ENCODE measurements around the gene LSM7.

DNA sequence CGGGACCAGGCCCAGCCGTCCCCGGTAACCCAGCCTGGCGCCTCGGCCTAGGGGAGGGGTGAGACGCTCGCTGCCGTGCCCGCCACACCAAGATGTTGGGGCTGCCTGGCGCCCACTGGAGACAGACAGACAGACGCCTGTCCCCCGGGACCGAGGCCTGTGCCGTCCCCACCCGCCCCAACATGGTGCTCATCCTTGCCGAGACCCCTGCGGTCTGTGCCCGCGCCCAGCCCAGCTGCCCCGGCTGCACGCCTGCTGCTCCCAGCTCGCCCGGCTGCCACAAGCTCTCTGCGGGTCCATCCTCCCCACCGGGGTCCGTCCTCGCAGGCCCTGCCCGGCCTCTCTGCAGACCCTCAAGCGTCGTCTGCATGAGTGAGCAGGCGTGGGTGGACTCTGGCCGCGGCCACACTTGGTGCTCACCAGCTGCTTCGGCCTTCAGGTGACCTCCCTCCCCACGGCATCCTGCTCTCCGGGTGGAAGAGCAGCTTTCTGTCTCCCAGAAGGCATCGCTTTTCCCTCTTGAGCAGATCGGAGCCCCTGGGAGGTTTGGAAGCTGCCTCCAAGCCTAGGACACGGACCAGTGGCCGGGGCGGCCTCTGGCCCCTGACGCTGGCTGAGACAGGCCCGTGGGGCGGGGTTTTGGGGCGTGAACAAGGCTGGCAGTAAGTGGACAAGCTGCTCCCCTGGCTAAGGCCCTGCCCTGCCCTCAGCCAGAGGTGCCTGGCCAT lies 24.9 kb upstream of the LSM7 start:
- TF ChIP-seq, protein P1, sequence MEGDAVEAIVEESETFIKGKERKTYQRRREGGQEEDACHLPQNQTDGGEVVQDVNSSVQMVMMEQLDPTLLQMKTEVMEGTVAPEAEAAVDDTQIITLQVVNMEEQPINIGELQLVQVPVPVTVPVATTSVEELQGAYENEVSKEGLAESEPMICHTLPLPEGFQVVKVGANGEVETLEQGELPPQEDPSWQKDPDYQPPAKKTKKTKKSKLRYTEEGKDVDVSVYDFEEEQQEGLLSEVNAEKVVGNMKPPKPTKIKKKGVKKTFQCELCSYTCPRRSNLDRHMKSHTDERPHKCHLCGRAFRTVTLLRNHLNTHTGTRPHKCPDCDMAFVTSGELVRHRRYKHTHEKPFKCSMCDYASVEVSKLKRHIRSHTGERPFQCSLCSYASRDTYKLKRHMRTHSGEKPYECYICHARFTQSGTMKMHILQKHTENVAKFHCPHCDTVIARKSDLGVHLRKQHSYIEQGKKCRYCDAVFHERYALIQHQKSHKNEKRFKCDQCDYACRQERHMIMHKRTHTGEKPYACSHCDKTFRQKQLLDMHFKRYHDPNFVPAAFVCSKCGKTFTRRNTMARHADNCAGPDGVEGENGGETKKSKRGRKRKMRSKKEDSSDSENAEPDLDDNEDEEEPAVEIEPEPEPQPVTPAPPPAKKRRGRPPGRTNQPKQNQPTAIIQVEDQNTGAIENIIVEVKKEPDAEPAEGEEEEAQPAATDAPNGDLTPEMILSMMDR (IDR thresholded peaks at IDR 0.05), result no peak
- TF ChIP-seq POLR2A (IDR thresholded peaks at IDR 0.05), result no peak
